K562 (cell line): ENCODE data around the gene C5orf22. TPM values are rescaled to one million over a fixed set of nuclear protein-coding genes. Genes with fewer than 3 reads are reported as not detected.
A peak's percentile ranks its signal among the peaks of the same experiment; 100 is the strongest.

Experiments
- ARHGAP35 ChIP-seq: fragments of 450-650 bp; IDR thresholded peaks from 2 replicates; pipeline ENCODE4 v1.6.1; 2018; ENCODE audit not compliant: partially characterized antibody
- BRF1 ChIP-seq: IDR thresholded peaks from 3 replicates; pipeline ENCODE4 v1.6.1; 2011; ENCODE audit warnings: borderline replicate concordance, mild to moderate bottlenecking; ENCODE audit not compliant: insufficient read length; ENCODE audit errors: extremely low read depth
- CC2D1A ChIP-seq: fragments of 450-650 bp; IDR thresholded peaks from 2 replicates; pipeline ENCODE4 v1.6.1; 2017; ENCODE audit warnings: mild to moderate bottlenecking
- CREB1 ChIP-seq, 2 experiments: sonication (generic) in 1 of 2; formaldehyde crosslinking in 1 of 2; IDR thresholded peaks; 2 replicates each; pipeline versions ENCODE4 v1.6.1 to v1.8.0; 2012 to 2022; ENCODE audit warnings: inconsistent platforms in 1 of 2, mild to moderate bottlenecking in 1 of 2, missing genetic modification reagents in 1 of 2, moderate library complexity in 1 of 2
- ESRRA ChIP-seq: fragments of 450-650 bp; IDR thresholded peaks from 2 replicates; pipeline ENCODE4 v1.6.1; 2014; ENCODE audit warnings: low read depth, mild to moderate bottlenecking, moderate library complexity, borderline replicate concordance
- MED1 ChIP-seq: sonication (generic); formaldehyde crosslinking; IDR thresholded peaks from 2 replicates; pipeline ENCODE4 v1.8.1; 2023; ENCODE audit warnings: missing genetic modification reagents, borderline replicate concordance
- MITF ChIP-seq: IDR thresholded peaks from 2 replicates; pipeline ENCODE4 v1.6.1; 2014; ENCODE audit warnings: antibody characterized with exemption
- NR0B1 ChIP-seq: fragments of 450-650 bp; IDR thresholded peaks from one replicate; pipeline ENCODE4 v1.6.1; 2018; ENCODE audit warnings: mild to moderate bottlenecking, moderate library complexity; ENCODE audit not compliant: partially characterized antibody
- POLR2AphosphoS5 ChIP-seq: IDR thresholded peaks from 2 replicates; pipeline ENCODE4 v1.6.1; 2011; ENCODE audit warnings: mild to moderate bottlenecking, low read depth, low read length, moderate library complexity; ENCODE audit not compliant: control insufficient read depth, insufficient read depth
- PRMT5 ChIP-seq: sonication (generic); formaldehyde crosslinking; IDR thresholded peaks from 2 replicates; pipeline ENCODE4 v1.5.0; 2020; ENCODE audit warnings: missing genetic modification reagents
- SP2 ChIP-seq: IDR thresholded peaks from 2 replicates; pipeline ENCODE4 v1.6.1; 2011; ENCODE audit warnings: mild to moderate bottlenecking, low read depth, low read length, moderate library complexity; ENCODE audit not compliant: poor library complexity, severe bottlenecking; ENCODE audit errors: extremely low read depth
- SREBF1 ChIP-seq: fragments of 150-350 bp; IDR thresholded peaks from 2 replicates; pipeline ENCODE4 v1.6.1; 2014; ENCODE audit warnings: antibody characterized with exemption, low read depth, low read length, borderline replicate concordance
- SRSF3 ChIP-seq: fragments of 200-400 bp; formaldehyde crosslinking; IDR thresholded peaks from 2 replicates; pipeline ENCODE4 v1.6.1; 2016; ENCODE audit warnings: mild to moderate bottlenecking, low read length, moderate library complexity; ENCODE audit not compliant: insufficient read depth
- THRB ChIP-seq: fragments of 450-650 bp; formaldehyde crosslinking; conservative IDR thresholded peaks from 2 replicates; pipeline ENCODE4 v1.4.0; 2022; ENCODE audit warnings: mild to moderate bottlenecking, missing genetic modification characterization
- USF2 ChIP-seq: sonication (generic); formaldehyde crosslinking; IDR thresholded peaks from 2 replicates; pipeline ENCODE4 v1.5.0; 2020; ENCODE audit warnings: missing genetic modification reagents
- ZC3H8 ChIP-seq: fragments of 450-650 bp; IDR thresholded peaks from 2 replicates; pipeline ENCODE4 v1.6.1; 2017
- ZFX ChIP-seq: sonication (generic); formaldehyde crosslinking; IDR thresholded peaks from 2 replicates; pipeline ENCODE4 v1.8.0; 2022; ENCODE audit warnings: mild to moderate bottlenecking, missing genetic modification reagents, moderate library complexity
- ZNF146 ChIP-seq: IDR thresholded peaks from one replicate; pipeline ENCODE4 v1.6.1; 2018; ENCODE audit warnings: missing compliant biosample characterization; ENCODE audit not compliant: unreplicated experiment
- ZNF282 ChIP-seq: sonication (generic); formaldehyde crosslinking; IDR thresholded peaks from 2 replicates; pipeline ENCODE4 v1.8.1; 2023; ENCODE audit warnings: missing genetic modification reagents
- ZNF395 ChIP-seq: fragments of 200-800 bp; sonication (Bioruptor generic); IDR thresholded peaks from 2 replicates; pipeline ENCODE4 v1.6.1; 2017; ENCODE audit warnings: missing genetic modification characterization, missing compliant biosample characterization
- ZNF408 ChIP-seq: fragments of 250-450 bp; sonication (Bioruptor Pico); IDR thresholded peaks from 2 replicates; pipeline ENCODE4 v1.4.0; 2020; ENCODE audit warnings: low read depth, mild to moderate bottlenecking, moderate library complexity
- ZNF778 ChIP-seq: fragments of 450-650 bp; formaldehyde crosslinking; IDR thresholded peaks from 2 replicates; pipeline ENCODE4 v1.4.0; 2020; ENCODE audit warnings: mild to moderate bottlenecking, moderate library complexity
- polyA plus RNA-seq, 8 experiments: library from polyadenylated mRNA; depleted of rRNA in 4 of 8; stranded (reverse) in 5 of 8; unstranded in 3 of 8; fragments of >200 nt; fragmentation: Nextera tagmentation in 2 of 8; fragmentation: Illumina TruSeq in 1 of 8; extraction: Ambion mirVana in 2 of 8; extraction: Trizol in 1 of 8; gene quantifications; 2 replicates each; pipeline versions ENCODE4 v1.2.1 to v1.2.3, GENCODE V29; 2011 to 2014; ENCODE audit warnings: inconsistent platforms in 1 of 8, missing spikeins in 1 of 8
- total RNA-seq, 7 experiments: library from RNA; depleted of rRNA in 6 of 7; stranded (reverse); fragments of >200 nt in 6 of 7; fragmentation: Illumina TruSeq in 2 of 7; extraction: Trizol in 2 of 7; gene quantifications; 2 replicates each; pipeline versions ENCODE4 v1.2.1 to v1.2.3, GENCODE V29; 2011 to 2021; ENCODE audit warnings: low replicate concordance in 1 of 7

C5orf22 gene
- total and polyA plus RNA-seq, 9 of the 15 experiments (the other 6 are each of a cell fraction or from before 2014, with no cell fraction given), result 22.7 to 56.7 (median 39.3) TPM

- TF ChIP-seq ZFX (CRISPR knock-in tag), result peak; percentile 61
- TF ChIP-seq POLR2AphosphoS5, result peak; percentile 53; the same call in 1 of the 2 replicates
- TF ChIP-seq THRB (CRISPR knock-in tag), result 0 out of 2 replicates have a peak, but pooled peaks have one; percentile 19
- TF ChIP-seq ZNF395, result peak; percentile 51
- TF ChIP-seq BRF1, result no peak
- TF ChIP-seq CREB1 (IDR thresholded peaks at IDR 0.05), result peak; percentile 72
- TF ChIP-seq CREB1 (CRISPR knock-in tag; IDR thresholded peaks at IDR 0.05), result peak; percentile 76
- TF ChIP-seq MED1 (CRISPR knock-in tag), result no peak
- TF ChIP-seq CC2D1A, result no peak
- TF ChIP-seq USF2, result no peak
- no peak for TF ChIP-seq ZNF282 (CRISPR knock-in tag)
- TF ChIP-seq PRMT5 (CRISPR knock-in tag), result no peak
- TF ChIP-seq ZNF778, result no peak
- peak; percentile 40; the same call in 1 of the 2 replicates for TF ChIP-seq ESRRA
- TF ChIP-seq SREBF1, result no peak
- TF ChIP-seq NR0B1, result no peak
- TF ChIP-seq ZC3H8, result no peak
- no peak for TF ChIP-seq ZNF408
- TF ChIP-seq SRSF3, result no peak
- TF ChIP-seq MITF, result no peak
- TF ChIP-seq ZNF146 (CRISPR knock-in tag), result no peak
- no peak for TF ChIP-seq ARHGAP35
- peak; percentile 88 for TF ChIP-seq SP2
Observed at GRCh38 chr5:31531888-31532547, at the start of gene C5orf22, which contains the start of gene DROSHA (continued).
